B cell (primary cell): ENCODE measurements around the gene NES.

Source experiments
- CTCF ChIP-seq: fragments of 200-600 bp; IDR thresholded peaks from one replicate; pipeline ENCODE4 v1.8.0; 2022; ENCODE audit warnings: antibody characterized with exemption, mild to moderate bottlenecking
- EZH2 ChIP-seq: IDR thresholded peaks from 2 replicates; pipeline ENCODE4 v1.6.1; 2012; ENCODE audit warnings: borderline replicate concordance, low read depth, mild to moderate bottlenecking, moderate library complexity, low read length; ENCODE audit not compliant: insufficient read depth, poor library complexity, severe bottlenecking

- TF ChIP-seq CTCF, result no peak
- TF ChIP-seq EZH2, result no peak
Observed at GRCh38 chr1:156709031-156709430, 31.8 kb upstream of the NES start.
